Measurements from ENCODE around the gene PPP2R3C. TPM values are rescaled to one million over a fixed set of nuclear protein-coding genes. Genes with fewer than 3 reads are reported as not detected.

PPP2R3C gene
- total and polyA plus RNA-seq, 2 of the 13 experiments (the other 11 are each of a cell fraction or from before 2014, with no cell fraction given) = 63.4 to 102 TPM

DNA sequence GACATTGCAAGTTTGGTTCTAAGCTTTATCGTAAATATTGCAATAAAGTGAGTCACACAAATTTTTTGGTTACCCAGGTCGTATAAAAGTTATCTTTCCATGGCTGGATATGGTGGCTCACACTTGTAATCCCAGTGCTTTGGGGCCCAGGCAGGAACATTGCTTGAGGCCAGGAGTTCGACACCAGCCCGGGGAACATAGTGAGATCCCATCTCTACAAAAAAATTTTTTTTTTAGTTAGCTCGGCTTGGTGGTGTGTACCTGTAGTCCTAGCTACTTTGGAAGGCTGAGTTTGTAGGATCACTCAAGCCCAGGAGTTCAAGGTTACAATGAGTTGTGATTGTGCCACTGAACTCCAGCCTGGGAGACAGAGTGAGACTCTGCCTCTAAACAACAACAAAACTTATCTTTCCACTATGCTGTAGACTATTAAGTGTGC lies 24.9 kb upstream of the PPP2R3C start (continued):
- TF ChIP-seq, protein P1, sequence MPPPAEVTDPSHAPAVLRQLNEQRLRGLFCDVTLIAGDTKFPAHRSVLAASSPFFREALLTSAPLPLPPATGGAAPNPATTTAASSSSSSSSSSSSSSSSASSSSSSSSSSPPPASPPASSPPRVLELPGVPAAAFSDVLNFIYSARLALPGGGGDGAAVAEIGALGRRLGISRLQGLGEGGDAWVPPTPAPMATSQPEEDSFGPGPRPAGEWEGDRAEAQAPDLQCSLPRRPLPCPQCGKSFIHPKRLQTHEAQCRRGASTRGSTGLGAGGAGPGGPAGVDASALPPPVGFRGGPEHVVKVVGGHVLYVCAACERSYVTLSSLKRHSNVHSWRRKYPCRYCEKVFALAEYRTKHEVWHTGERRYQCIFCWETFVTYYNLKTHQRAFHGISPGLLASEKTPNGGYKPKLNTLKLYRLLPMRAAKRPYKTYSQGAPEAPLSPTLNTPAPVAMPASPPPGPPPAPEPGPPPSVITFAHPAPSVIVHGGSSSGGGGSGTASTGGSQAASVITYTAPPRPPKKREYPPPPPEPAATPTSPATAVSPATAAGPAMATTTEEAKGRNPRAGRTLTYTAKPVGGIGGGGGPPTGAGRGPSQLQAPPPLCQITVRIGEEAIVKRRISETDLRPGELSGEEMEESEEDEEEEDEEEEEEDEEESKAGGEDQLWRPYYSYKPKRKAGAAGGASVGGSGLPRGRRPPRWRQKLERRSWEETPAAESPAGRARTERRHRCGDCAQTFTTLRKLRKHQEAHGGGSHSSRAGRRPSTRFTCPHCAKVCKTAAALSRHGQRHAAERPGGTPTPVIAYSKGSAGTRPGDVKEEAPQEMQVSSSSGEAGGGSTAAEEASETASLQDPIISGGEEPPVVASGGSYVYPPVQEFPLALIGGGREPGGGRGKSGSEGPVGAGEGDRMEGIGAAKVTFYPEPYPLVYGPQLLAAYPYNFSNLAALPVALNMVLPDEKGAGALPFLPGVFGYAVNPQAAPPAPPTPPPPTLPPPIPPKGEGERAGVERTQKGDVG (CRISPR knock-in tag; IDR thresholded peaks at IDR 0.05; ENCODE audit: borderline replicate concordance) = no peak
- TF ChIP-seq ZNF101 (CRISPR knock-in tag; IDR thresholded peaks at IDR 0.05; ENCODE audit: borderline replicate concordance, low read depth) (no peak), ZNF674 (CRISPR knock-in tag; IDR thresholded peaks at IDR 0.05; ENCODE audit: low read depth) (no peak), ZBTB33 (CRISPR knock-in tag; IDR thresholded peaks at IDR 0.05) (no peak), ZNF451 (CRISPR knock-in tag; IDR thresholded peaks at IDR 0.05) (no peak), FOXA3 (CRISPR knock-in tag; IDR thresholded peaks at IDR 0.05) (peak; percentile 41; the same call in 1 of the 2 replicates), ARHGAP35 (CRISPR knock-in tag; IDR thresholded peaks at IDR 0.05; ENCODE audit: borderline replicate concordance) (no peak), ZNF260 (CRISPR knock-in tag; IDR thresholded peaks at IDR 0.05; ENCODE audit: borderline replicate concordance, low read depth) (no peak), SP4 (CRISPR knock-in tag; IDR thresholded peaks at IDR 0.05) (no peak), RELA (CRISPR knock-in tag; IDR thresholded peaks at IDR 0.05) (no peak), ERF (CRISPR knock-in tag; IDR thresholded peaks at IDR 0.05) (peak; percentile 57; the same call in 1 of the 2 replicates), BRF2 (CRISPR knock-in tag; IDR thresholded peaks at IDR 0.05) (no peak), ZNF761 (CRISPR knock-in tag; conservative IDR thresholded peaks at IDR 0.05) (no peak), MXD4 (CRISPR knock-in tag; IDR thresholded peaks at IDR 0.05) (peak; percentile 13; the same call in 1 of the 2 replicates), ZNF576 (CRISPR knock-in tag; IDR thresholded peaks at IDR 0.05) (no peak), DNMT3B (CRISPR knock-in tag; conservative IDR thresholded peaks at IDR 0.05) (no peak)
- TF ChIP-seq, protein P2, sequence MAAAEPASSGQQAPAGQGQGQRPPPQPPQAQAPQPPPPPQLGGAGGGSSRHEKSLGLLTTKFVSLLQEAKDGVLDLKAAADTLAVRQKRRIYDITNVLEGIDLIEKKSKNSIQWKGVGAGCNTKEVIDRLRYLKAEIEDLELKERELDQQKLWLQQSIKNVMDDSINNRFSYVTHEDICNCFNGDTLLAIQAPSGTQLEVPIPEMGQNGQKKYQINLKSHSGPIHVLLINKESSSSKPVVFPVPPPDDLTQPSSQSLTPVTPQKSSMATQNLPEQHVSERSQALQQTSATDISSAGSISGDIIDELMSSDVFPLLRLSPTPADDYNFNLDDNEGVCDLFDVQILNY (CRISPR knock-in tag; conservative IDR thresholded peaks at IDR 0.05) = no peak
- TF ChIP-seq, protein P3, sequence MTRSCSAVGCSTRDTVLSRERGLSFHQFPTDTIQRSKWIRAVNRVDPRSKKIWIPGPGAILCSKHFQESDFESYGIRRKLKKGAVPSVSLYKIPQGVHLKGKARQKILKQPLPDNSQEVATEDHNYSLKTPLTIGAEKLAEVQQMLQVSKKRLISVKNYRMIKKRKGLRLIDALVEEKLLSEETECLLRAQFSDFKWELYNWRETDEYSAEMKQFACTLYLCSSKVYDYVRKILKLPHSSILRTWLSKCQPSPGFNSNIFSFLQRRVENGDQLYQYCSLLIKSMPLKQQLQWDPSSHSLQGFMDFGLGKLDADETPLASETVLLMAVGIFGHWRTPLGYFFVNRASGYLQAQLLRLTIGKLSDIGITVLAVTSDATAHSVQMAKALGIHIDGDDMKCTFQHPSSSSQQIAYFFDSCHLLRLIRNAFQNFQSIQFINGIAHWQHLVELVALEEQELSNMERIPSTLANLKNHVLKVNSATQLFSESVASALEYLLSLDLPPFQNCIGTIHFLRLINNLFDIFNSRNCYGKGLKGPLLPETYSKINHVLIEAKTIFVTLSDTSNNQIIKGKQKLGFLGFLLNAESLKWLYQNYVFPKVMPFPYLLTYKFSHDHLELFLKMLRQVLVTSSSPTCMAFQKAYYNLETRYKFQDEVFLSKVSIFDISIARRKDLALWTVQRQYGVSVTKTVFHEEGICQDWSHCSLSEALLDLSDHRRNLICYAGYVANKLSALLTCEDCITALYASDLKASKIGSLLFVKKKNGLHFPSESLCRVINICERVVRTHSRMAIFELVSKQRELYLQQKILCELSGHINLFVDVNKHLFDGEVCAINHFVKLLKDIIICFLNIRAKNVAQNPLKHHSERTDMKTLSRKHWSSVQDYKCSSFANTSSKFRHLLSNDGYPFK (CRISPR knock-in tag; IDR thresholded peaks at IDR 0.05; ENCODE audit: borderline replicate concordance) = no peak
